ENCODE results near the gene SMARCAD1.
"Not testable (repeated sequence)": the region's sequence is repeated elsewhere in the genome, so short reads cannot be mapped to it uniquely, and the experiment has no call there.

SMARCAD1 gene

DNA sequence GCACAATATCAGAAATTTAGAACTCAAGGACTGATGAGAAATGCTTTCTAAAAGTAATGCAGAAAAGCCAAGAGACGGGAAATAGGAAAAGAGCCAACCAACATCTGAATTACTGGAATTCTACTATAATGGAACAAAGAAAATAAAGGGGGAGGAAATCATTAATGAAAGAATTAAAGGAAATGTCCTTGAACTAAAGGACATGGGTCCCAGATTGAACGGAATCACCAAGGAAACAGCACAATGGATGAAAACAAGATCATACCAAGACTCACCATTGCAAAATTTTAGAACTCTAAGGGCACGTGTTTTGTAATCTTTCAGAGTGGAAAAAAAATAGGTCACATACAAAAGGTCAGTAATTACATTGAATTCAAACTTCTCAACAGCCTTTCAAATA lies 99.0 kb downstream of the SMARCAD1 start:
- no peak overlapping the region for H3K4me3 ChIP-seq (ENCODE audit: low read depth, low read length)
- TF ChIP-seq POLR2A (IDR thresholded peaks at IDR 0.05; ENCODE audit: extremely low read depth, insufficient read length): no peak
- TF ChIP-seq, protein P1, sequence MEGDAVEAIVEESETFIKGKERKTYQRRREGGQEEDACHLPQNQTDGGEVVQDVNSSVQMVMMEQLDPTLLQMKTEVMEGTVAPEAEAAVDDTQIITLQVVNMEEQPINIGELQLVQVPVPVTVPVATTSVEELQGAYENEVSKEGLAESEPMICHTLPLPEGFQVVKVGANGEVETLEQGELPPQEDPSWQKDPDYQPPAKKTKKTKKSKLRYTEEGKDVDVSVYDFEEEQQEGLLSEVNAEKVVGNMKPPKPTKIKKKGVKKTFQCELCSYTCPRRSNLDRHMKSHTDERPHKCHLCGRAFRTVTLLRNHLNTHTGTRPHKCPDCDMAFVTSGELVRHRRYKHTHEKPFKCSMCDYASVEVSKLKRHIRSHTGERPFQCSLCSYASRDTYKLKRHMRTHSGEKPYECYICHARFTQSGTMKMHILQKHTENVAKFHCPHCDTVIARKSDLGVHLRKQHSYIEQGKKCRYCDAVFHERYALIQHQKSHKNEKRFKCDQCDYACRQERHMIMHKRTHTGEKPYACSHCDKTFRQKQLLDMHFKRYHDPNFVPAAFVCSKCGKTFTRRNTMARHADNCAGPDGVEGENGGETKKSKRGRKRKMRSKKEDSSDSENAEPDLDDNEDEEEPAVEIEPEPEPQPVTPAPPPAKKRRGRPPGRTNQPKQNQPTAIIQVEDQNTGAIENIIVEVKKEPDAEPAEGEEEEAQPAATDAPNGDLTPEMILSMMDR (IDR thresholded peaks at IDR 0.05; ENCODE audit: low read depth, low read length): no peak
- TF ChIP-seq MYC (IDR thresholded peaks at IDR 0.05; ENCODE audit: low read depth, low read length): no peak
- TF ChIP-seq, protein P2, sequence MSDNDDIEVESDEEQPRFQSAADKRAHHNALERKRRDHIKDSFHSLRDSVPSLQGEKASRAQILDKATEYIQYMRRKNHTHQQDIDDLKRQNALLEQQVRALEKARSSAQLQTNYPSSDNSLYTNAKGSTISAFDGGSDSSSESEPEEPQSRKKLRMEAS (IDR thresholded peaks at IDR 0.05; ENCODE audit: low read depth, low read length): no peak
- DNase-seq (ENCODE audit: low read depth): no peak

DNA sequence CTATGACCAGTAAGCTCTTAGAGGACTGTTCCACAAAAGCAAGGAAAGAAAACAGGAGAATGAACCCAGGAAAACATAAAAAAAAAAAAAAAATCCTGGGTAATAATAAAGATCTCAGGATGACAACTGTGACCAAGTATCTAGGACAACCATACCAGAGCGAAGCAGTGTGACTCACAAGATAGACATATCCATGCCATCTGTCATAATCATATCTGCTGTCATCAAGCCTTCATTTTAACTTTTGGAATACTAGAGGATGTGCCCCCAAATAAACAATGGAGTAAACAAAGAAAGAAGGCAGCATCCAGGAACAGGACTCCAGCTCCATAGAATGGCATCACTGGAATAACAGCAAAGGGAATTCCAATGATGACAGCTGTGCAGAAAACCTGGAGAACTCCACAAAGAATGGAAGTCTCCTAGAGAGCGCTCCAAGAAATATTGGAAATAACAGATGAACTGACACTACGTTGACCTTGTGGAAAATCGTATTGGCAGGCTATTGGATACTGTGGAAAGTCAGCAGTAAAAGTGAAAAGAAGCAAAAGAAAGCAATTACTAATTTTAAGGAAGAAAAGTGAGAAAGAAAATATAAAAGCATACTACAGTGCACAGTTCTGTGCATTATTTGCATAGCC lies 99.7 kb downstream of the SMARCAD1 start:
- H3K4me3 ChIP-seq (ENCODE audit: low read depth, low read length): no peak overlapping the region
- TF ChIP-seq MYC (IDR thresholded peaks at IDR 0.05; ENCODE audit: low read depth, low read length): no peak
- TF ChIP-seq, protein P2 (IDR thresholded peaks at IDR 0.05; ENCODE audit: low read depth, low read length): no peak
- TF ChIP-seq POLR2A (IDR thresholded peaks at IDR 0.05; ENCODE audit: extremely low read depth, insufficient read length): no peak
- TF ChIP-seq, protein P1 (IDR thresholded peaks at IDR 0.05; ENCODE audit: low read depth, low read length): no peak
- DNase-seq (ENCODE audit: low read depth): no peak

DNA sequence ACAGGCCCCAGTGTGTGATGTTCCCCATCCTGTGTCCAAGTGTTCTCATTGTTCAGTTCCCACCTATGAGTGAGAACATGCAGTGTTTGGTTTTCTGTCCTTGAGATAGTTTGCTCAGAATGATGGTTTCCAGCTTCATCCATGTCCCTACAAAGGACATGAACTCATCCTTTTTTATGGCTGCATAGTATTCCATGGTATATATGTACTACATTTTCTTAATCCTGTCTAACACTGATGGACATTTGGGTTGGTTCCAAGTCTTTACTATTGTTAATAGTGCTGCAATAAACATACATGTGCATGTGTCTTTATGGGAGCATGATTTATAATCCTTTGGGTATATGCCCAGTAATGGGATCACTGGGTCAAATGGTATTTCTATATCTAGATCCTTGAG lies 112.3 kb downstream of the SMARCAD1 start:
- DNase-seq (ENCODE audit: low read depth); H3K4me3 ChIP-seq (ENCODE audit: low read depth, low read length): not testable (repeated sequence)

DNA sequence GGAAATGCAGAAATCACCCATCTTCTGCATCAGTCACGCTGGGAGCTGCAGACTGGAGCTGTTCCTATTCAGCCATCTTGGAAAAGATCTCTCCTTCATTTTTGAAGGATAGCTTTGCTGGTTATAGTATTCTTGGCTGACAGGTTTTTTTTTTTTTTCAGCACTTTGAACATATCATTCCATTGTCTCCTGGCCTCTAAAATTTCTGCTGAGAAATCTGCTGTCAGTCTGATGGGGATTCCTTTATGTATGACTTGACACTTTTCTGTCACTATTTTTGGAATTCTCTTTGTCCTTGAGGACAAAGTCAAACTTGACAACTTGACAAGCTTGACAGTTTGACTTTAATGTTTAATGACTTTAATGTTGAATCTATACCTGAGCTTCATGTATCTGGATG lies 118.2 kb downstream of the SMARCAD1 start:
- no peak overlapping the region for H3K4me3 ChIP-seq (ENCODE audit: low read depth, low read length)
- DNase-seq (ENCODE audit: low read depth): no peak
- TF ChIP-seq, protein P2 (IDR thresholded peaks at IDR 0.05; ENCODE audit: low read depth, low read length): no peak

DNA sequence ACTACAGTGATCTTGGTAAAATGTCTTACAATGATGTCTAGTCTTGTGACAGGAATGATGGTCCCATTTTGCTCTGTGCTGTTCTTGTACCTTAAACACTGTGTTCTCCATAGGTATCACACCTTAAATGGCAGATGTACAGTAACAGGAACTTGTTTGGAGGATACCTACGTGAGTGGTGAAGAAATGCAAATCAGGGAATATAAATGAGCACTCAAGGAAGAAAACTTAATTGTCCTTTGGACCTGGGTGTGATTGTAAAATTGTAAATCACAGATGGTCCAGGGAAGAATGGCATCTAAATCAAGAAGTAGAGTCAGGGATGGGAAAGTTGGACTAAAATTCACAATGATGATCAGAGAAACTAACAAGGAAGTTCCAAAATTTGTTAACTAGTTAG lies 122.3 kb downstream of the SMARCAD1 start:
- no peak overlapping the region for H3K4me3 ChIP-seq (ENCODE audit: low read depth, low read length)
- no peak for TF ChIP-seq POLR2A (IDR thresholded peaks at IDR 0.05; ENCODE audit: extremely low read depth, insufficient read length)
- TF ChIP-seq MYC (IDR thresholded peaks at IDR 0.05; ENCODE audit: low read depth, low read length): no peak
- DNase-seq (ENCODE audit: low read depth): no peak

DNA sequence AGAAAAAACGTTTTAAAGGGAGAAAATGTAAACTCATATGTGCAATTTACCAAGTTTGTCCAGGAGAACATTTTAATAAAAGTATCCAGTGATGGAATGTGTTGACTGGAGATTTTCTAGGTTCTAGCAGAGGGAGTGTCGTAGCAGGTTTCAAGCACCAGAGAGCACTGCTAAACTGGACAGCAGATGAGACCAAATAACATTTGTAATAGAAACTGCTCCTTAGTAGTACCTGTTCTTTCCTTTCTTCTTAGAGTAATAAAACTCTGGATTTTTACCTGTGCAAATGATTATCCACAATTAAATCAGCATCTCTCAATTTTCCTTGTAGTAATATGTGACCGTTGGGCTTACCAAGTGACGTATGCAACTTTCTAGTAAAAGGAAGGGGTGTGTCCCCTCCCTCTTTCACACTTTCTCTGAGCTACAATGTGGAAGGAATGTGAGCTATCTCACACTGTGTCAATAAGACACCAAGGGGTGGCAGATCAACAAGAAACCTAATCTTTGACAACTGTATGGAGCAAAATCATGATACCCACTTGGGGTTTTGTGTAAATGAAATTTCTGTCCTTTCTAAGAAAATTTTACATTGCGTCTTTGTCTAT lies 125.4 kb downstream of the SMARCAD1 start:
- DNase-seq (ENCODE audit: low read depth): no peak
- no peak overlapping the region for H3K4me3 ChIP-seq (ENCODE audit: low read depth, low read length)
- no peak for TF ChIP-seq POLR2A (IDR thresholded peaks at IDR 0.05; ENCODE audit: extremely low read depth, insufficient read length)

DNA sequence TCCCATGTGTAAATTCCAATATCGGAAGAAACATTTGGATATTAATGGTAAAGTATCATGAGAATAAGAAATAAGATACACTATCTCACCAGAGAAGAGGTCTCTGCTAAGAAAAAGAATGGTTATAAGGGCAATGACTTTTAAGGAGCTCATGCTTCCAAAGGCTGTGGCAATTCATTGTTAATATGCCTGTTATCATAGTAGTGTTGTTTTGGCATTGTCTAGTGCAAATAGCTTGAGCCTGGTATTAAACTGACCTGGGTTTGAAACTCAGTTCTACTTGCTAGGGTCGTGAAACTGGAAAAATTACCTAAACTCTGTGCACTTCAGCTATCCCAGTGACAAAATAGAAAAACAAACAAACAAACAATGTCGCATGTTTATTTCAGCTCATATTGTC lies 126.2 kb downstream of the SMARCAD1 start:
- TF ChIP-seq, protein P1 (IDR thresholded peaks at IDR 0.05; ENCODE audit: low read depth, low read length): no peak
- TF ChIP-seq MYC (IDR thresholded peaks at IDR 0.05; ENCODE audit: low read depth, low read length) (no peak), POLR2A (IDR thresholded peaks at IDR 0.05; ENCODE audit: extremely low read depth, insufficient read length) (no peak)
- TF ChIP-seq, protein P2 (IDR thresholded peaks at IDR 0.05; ENCODE audit: low read depth, low read length): no peak
- DNase-seq (ENCODE audit: low read depth): no peak

DNA sequence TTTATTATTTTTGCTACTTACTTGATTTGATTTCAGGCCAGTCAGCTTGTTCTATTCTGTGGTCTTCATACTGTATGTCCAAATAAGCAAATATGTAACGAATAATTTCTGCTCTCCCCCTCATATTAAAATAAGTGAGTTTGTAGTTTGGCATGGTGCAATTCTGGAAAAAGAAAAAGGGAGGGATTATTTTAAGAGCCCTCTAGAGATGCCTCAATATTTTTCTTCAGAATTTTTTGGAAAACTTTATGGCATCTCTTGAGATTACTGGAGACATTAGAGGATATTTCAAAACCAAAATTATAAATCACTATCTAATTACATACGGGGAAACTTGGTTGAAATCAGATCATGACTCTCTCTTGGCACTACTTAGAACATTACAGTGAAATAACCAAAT lies 126.8 kb downstream of the SMARCAD1 start:
- no peak overlapping the region for H3K4me3 ChIP-seq (ENCODE audit: low read depth, low read length)
- no peak for TF ChIP-seq POLR2A (IDR thresholded peaks at IDR 0.05; ENCODE audit: extremely low read depth, insufficient read length)
- TF ChIP-seq, protein P2 (IDR thresholded peaks at IDR 0.05; ENCODE audit: low read depth, low read length): no peak
- TF ChIP-seq, protein P1 (IDR thresholded peaks at IDR 0.05; ENCODE audit: low read depth, low read length): no peak
- DNase-seq (ENCODE audit: low read depth): no peak

More for the DNA sequence above, 126.2 kb downstream of the SMARCAD1 start:
- H3K4me3 ChIP-seq (ENCODE audit: low read depth, low read length): no peak overlapping the region

All from NB4 (cell line).